RWPE2 (cell line): ENCODE measurements around the gene ZWILCH.

Experiments
- ATAC-seq: fragments of 200-7000 bp; cut with Tn5 transposase; 3 replicates; pipeline ENCODE4 v1.9.1; 2021; ENCODE audit warnings: low read depth
- DNase-seq: peaks from one replicate; pipeline ENCODE4 v3.0.0-alpha.2; 2020; ENCODE audit warnings: low spot score
- H3K27ac ChIP-seq: fragments of 450-650 bp; 2 replicates; pipeline ENCODE4 v1.5.1; 2017; ENCODE audit warnings: mild to moderate bottlenecking; ENCODE audit not compliant: poor library complexity, severe bottlenecking
- H3K27me3 ChIP-seq: fragments of 250-450 bp; sonication (Bioruptor Pico); 2 replicates; pipeline ENCODE4 v1.5.1; 2021; ENCODE audit warnings: mild to moderate bottlenecking, moderate library complexity; ENCODE audit not compliant: insufficient read depth, poor library complexity, severe bottlenecking
- H3K36me3 ChIP-seq: fragments of 250-450 bp; sonication (Bioruptor Pico); 2 replicates; pipeline ENCODE4 v1.5.1; 2020; ENCODE audit warnings: low read depth, mild to moderate bottlenecking, moderate library complexity
- H3K4me1 ChIP-seq: fragments of 250-450 bp; sonication (Bioruptor Pico); 2 replicates; pipeline ENCODE4 v1.5.1; 2021; ENCODE audit warnings: mild to moderate bottlenecking, moderate library complexity; ENCODE audit not compliant: insufficient read depth, poor library complexity, severe bottlenecking
- H3K4me3 ChIP-seq: fragments of 250-450 bp; sonication (Bioruptor Pico); 2 replicates; pipeline ENCODE4 v1.5.1; 2021; ENCODE audit warnings: mild to moderate bottlenecking, moderate library complexity; ENCODE audit not compliant: severe bottlenecking
- H3K9me3 ChIP-seq: fragments of 250-450 bp; sonication (Bioruptor Pico); 2 replicates; pipeline ENCODE4 v1.5.1; 2021; ENCODE audit warnings: mild to moderate bottlenecking, moderate library complexity; ENCODE audit not compliant: severe bottlenecking
- CTCF ChIP-seq: fragments of 450-650 bp; IDR thresholded peaks from one replicate; pipeline ENCODE4 v1.5.1; 2017; ENCODE audit warnings: mild to moderate bottlenecking, moderate library complexity; ENCODE audit not compliant: poor library complexity, severe bottlenecking

The ZWILCH gene

DNA sequence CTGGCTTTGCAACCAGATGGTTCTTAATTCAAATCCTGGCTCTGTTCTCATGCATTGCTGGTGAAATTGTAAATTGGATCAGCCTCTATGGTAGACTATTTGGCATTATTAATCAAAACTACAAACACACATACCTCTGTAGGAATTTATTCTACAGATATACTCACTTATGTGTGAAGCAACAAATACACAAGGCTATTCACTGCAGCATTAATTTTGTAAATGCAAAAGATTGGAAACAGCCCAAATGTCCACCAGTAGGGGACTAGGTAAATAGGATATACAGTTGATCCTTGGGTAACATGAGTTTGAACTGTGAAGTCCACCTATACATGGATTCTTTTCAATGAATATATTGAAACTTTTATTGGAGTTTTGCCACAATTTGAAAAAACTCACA lies 90.2 kb downstream of the ZWILCH start:
- Histone ChIP-seq H3K9me3 (no peaks in the 10 kb centered on the region), H3K4me1 (no peaks in the 10 kb centered on the region), H3K27me3 (no peaks in the 10 kb centered on the region), H3K36me3 (no peaks in the 10 kb centered on the region), H3K4me3 (no peak overlapping the region), H3K27ac (no peak overlapping the region)
- DNase-seq = no peak
- no peak for ATAC-seq
- TF ChIP-seq CTCF = no peak

GRCh38 chr15:66595931-66596545 lies 90.9 kb downstream of the ZWILCH start:
- TF ChIP-seq CTCF = no peak
- no peak for DNase-seq
- H3K9me3 ChIP-seq = no peaks in the 10 kb centered on the region
- no peak overlapping the region for H3K27ac ChIP-seq
- no peak overlapping the region for H3K4me3 ChIP-seq
- no peaks in the 10 kb centered on the region for H3K36me3 ChIP-seq
- H3K27me3 ChIP-seq = no peaks in the 10 kb centered on the region
- peak; percentile 31; the same call in 1 of the 3 replicates for ATAC-seq
- no peaks in the 10 kb centered on the region for H3K4me1 ChIP-seq

DNA sequence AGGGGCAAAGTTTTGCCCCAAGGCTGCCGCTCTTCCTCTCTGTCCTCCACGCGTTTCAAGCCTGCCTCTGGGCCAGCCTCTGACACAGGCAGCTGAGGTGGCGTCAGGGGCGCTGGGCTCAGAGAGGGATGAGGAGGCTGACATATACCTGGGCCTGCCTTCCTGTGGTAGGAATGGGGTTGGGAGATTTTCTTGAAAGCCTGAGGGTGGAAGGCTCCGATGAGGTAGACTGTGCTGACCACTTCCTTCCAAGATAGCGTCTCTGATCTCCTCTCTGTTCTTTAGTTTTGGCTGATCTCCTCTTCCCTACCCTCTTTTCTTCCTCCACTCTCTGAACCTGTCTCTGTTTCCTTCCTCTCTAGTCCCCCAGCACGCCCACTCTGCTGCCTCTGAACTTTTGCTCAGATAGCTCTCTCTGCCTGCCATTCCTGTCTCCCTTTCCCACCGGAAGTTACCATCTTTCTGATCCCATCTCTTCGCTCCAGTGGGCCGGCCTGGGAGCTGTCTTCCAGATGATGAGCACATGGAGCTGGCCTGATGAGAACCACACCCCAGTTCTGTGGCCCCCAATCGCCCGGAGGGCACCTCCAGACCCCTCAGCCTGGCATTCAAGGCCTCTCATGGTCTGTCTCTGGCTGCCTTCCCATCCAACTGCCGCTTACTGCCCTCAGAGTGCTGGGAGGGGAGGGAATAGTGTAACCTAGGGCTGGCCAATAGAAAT lies 93.1 kb downstream of the ZWILCH start:
- Histone ChIP-seq H3K36me3 (no peaks in the 10 kb centered on the region), H3K4me1 (no peaks in the 10 kb centered on the region), H3K4me3 (no peak overlapping the region), H3K27ac (no peak overlapping the region), H3K27me3 (no peaks in the 10 kb centered on the region), H3K9me3 (no peaks in the 10 kb centered on the region)
- DNase-seq = no peak
- no peak for TF ChIP-seq CTCF
- ATAC-seq = no peak
